Measurements from ENCODE around the gene BST1.

BST1 gene

DNA sequence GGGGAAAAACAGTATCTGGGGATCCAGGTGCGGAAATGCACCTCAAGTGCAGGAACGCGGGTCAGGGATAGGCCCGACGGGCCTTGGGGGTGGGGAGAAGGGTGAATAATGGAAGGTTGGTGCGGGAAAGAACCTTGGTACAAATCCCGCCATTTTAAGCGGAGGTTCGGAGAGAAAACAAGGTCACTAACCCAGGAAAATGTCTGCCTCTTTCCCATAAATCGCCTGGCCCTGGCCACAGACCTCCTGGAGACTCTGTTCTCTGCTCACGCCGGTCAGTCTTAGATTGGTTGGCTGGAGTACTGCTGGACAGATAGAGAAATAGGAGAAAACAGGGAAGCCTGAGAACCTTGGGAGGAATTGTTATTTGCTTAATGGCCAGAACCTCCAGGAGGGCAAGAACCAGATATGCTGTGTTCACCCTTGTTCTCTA lies 46.8 kb upstream of the BST1 start:
- Histone ChIP-seq H3K9me3 (ENCODE audit: control extremely low read depth in 1 of 5, control insufficient read depth in 4 of 5, insufficient read depth in 2 of 5, low read depth in 1 of 5, low read length in 4 of 5) (no peaks in the 10 kb centered on the region), H3K4me1 (ENCODE audit: control extremely low read depth in 1 of 4, control insufficient read depth in 4 of 4, insufficient read depth in 4 of 4, low read length in 3 of 4) (peaks cover 18 to 58% (median 36%) of the 10 kb centered on the region in 4 experiments), H3K27me3 (replicated peaks in 2 of 5; ENCODE audit: control insufficient read depth in 4 of 5, insufficient read depth in 5 of 5, low read length in 4 of 5) (no peaks in the 10 kb centered on the region), H3K36me3 (ENCODE audit: control insufficient read depth in 4 of 4, insufficient read depth in 4 of 4, low read length in 3 of 4) (peaks cover 0 to 2% (median 0%) of the 10 kb centered on the region in 4 experiments), H3K4me3 (ENCODE audit: control insufficient read depth in 1 of 7, extremely low read depth in 1 of 7, insufficient read depth in 4 of 7, low read depth in 2 of 7, low read length in 6 of 7) (peak overlapping the region in 6 of 7 experiments; percentile 21 to 92 (median 81)), H3K27ac (ENCODE audit: insufficient read depth in 1 of 2, low read depth in 1 of 2, low read length in 2 of 2, poor library complexity in 1 of 2, severe bottlenecking in 2 of 2) (peak overlapping the region; percentile 77 to 93)
- ChIA-PET CTCF (interaction anchor here (1.0 to 2.0 kb wide), 5 partner anchors 8 to 47 kb away, joined by 3 to 6 read pairs (median 4); partner anchors contain the start of genes BST1 and FAM200B), POLR2A (interaction anchor here (0.8 kb wide), 1 partner anchor 25 kb away, joined by 3 read pairs; no protein-coding TSS in a partner anchor)
- DNase-seq = no peak
- 92% methylated on average over 12 of the region's 12 CpGs for WGBS (ENCODE audit: insufficient coverage)

GRCh38 chr4:15657366-15657765 lies 45.5 kb upstream of the BST1 start:
- Histone ChIP-seq H3K36me3 (ENCODE audit: control insufficient read depth in 4 of 4, insufficient read depth in 4 of 4, low read length in 3 of 4) (peaks cover 0 to 2% (median 0%) of the 10 kb centered on the region in 4 experiments), H3K9me3 (ENCODE audit: control extremely low read depth in 1 of 5, control insufficient read depth in 4 of 5, insufficient read depth in 2 of 5, low read depth in 1 of 5, low read length in 4 of 5) (no peaks in the 10 kb centered on the region), H3K27me3 (replicated peaks in 2 of 5; ENCODE audit: control insufficient read depth in 4 of 5, insufficient read depth in 5 of 5, low read length in 4 of 5) (no peaks in the 10 kb centered on the region), H3K4me3 (ENCODE audit: control insufficient read depth in 1 of 7, extremely low read depth in 1 of 7, insufficient read depth in 4 of 7, low read depth in 2 of 7, low read length in 6 of 7) (peak overlapping the region in 1 of 7 experiments; percentile 71), H3K4me1 (ENCODE audit: control extremely low read depth in 1 of 4, control insufficient read depth in 4 of 4, insufficient read depth in 4 of 4, low read length in 3 of 4) (peaks cover 18 to 46% (median 29%) of the 10 kb centered on the region in 4 experiments), H3K27ac (ENCODE audit: insufficient read depth in 1 of 2, low read depth in 1 of 2, low read length in 2 of 2, poor library complexity in 1 of 2, severe bottlenecking in 2 of 2) (no peak overlapping the region)
- ChIA-PET CTCF (interaction anchor here (1.1 to 2.0 kb wide), 3 partner anchors 10 to 24 kb away, joined by 4 to 6 read pairs (median 6); partner anchors contain the start of gene FAM200B), POLR2A (interaction anchor here (0.5 kb wide), 1 partner anchor 18 kb away, joined by 3 read pairs; no protein-coding TSS in a partner anchor)
- no peak for DNase-seq

DNA sequence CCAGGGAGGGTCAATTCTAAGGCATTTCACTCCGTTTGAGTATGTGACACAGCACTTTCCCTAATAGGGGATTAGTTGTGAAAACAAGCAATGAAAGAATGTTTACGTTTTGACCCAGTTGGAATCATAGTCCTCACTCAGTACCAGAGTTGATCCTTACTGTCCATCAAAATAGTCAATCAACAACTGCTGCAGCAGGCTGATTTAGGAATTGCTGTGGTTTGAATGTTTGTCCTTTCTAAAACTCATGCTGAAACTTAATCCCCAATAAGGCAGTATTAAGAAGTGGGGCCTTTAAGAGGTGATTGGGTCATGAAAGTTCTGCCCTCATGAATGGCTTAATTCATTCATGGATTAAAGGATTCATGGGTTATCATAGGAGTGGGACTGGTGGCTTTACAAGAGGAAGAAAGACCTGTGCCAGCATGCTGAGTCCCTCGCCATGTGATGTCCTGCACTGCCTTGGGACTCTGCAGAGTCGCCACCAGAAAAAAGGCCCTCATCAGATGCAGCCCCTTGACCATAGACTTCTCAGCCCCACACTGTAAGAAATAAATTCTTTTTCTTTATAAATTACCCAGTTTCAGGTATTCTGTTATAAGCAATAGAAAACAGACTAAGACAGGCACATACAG lies 44.6 kb upstream of the BST1 start:
- H3K9me3 ChIP-seq (ENCODE audit: control extremely low read depth in 1 of 5, control insufficient read depth in 4 of 5, insufficient read depth in 2 of 5, low read depth in 1 of 5, low read length in 4 of 5) = no peaks in the 10 kb centered on the region
- CTCF ChIA-PET = interaction anchor here (1.9 to 2.0 kb wide), 2 partner anchors 9 to 23 kb away, joined by 6 read pairs; partner anchors contain the start of gene FAM200B
- no peaks in the 10 kb centered on the region for H3K27me3 ChIP-seq (replicated peaks in 2 of 5; ENCODE audit: control insufficient read depth in 4 of 5, insufficient read depth in 5 of 5, low read length in 4 of 5)
- 100% methylated on average over 1 of the region's 4 CpGs for WGBS (ENCODE audit: insufficient coverage)
- peak overlapping the region in 1 of 7 experiments; percentile 71 for H3K4me3 ChIP-seq (ENCODE audit: control insufficient read depth in 1 of 7, extremely low read depth in 1 of 7, insufficient read depth in 4 of 7, low read depth in 2 of 7, low read length in 6 of 7)
- peaks cover 14 to 37% (median 24%) of the 10 kb centered on the region in 4 experiments for H3K4me1 ChIP-seq (ENCODE audit: control extremely low read depth in 1 of 4, control insufficient read depth in 4 of 4, insufficient read depth in 4 of 4, low read length in 3 of 4)
- H3K36me3 ChIP-seq (ENCODE audit: control insufficient read depth in 4 of 4, insufficient read depth in 4 of 4, low read length in 3 of 4) = peaks cover 0 to 2% (median 0%) of the 10 kb centered on the region in 4 experiments
- no peak overlapping the region for H3K27ac ChIP-seq (ENCODE audit: insufficient read depth in 1 of 2, low read depth in 1 of 2, low read length in 2 of 2, poor library complexity in 1 of 2, severe bottlenecking in 2 of 2)
- POLR2A ChIA-PET = interaction anchor here (0.5 kb wide), 1 partner anchor 17 kb away, joined by 3 read pairs; no protein-coding TSS in a partner anchor
- no peak for DNase-seq

DNA sequence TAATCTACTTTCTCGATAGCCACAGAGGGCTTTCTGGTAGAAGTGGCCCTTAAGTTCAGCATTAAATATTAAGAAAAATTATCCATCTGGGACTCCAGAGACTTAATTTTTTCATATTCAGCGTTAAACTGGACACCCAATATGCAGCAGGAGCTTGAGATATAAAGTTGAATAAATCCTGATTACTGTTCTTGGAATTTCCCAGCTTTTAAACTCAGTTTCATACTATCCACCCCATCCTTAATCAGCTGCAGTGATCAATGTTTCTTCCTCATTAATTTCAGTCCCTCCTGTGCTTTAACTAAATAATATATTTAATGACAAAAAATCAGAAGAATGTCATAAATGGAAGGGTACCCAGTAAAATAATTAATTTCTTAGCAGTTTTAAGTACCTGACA lies 44.1 kb upstream of the BST1 start:
- CTCF ChIA-PET = no interaction called here
- Histone ChIP-seq H3K9me3 (ENCODE audit: control extremely low read depth in 1 of 5, control insufficient read depth in 4 of 5, insufficient read depth in 2 of 5, low read depth in 1 of 5, low read length in 4 of 5) (no peaks in the 10 kb centered on the region), H3K27ac (ENCODE audit: insufficient read depth in 1 of 2, low read depth in 1 of 2, low read length in 2 of 2, poor library complexity in 1 of 2, severe bottlenecking in 2 of 2) (no peak overlapping the region), H3K36me3 (ENCODE audit: control insufficient read depth in 4 of 4, insufficient read depth in 4 of 4, low read length in 3 of 4) (peaks cover 0 to 2% (median 0%) of the 10 kb centered on the region in 4 experiments), H3K27me3 (replicated peaks in 2 of 5; ENCODE audit: control insufficient read depth in 4 of 5, insufficient read depth in 5 of 5, low read length in 4 of 5) (no peaks in the 10 kb centered on the region), H3K4me1 (ENCODE audit: control extremely low read depth in 1 of 4, control insufficient read depth in 4 of 4, insufficient read depth in 4 of 4, low read length in 3 of 4) (peaks cover 12 to 31% (median 19%) of the 10 kb centered on the region in 4 experiments), H3K4me3 (ENCODE audit: control insufficient read depth in 1 of 7, extremely low read depth in 1 of 7, insufficient read depth in 4 of 7, low read depth in 2 of 7, low read length in 6 of 7) (peak overlapping the region in 1 of 7 experiments; percentile 71)
- WGBS (ENCODE audit: insufficient coverage) = 100% methylated on average over 1 of the region's 2 CpGs
- DNase-seq = no peak
- POLR2A ChIA-PET = no interaction called here

DNA sequence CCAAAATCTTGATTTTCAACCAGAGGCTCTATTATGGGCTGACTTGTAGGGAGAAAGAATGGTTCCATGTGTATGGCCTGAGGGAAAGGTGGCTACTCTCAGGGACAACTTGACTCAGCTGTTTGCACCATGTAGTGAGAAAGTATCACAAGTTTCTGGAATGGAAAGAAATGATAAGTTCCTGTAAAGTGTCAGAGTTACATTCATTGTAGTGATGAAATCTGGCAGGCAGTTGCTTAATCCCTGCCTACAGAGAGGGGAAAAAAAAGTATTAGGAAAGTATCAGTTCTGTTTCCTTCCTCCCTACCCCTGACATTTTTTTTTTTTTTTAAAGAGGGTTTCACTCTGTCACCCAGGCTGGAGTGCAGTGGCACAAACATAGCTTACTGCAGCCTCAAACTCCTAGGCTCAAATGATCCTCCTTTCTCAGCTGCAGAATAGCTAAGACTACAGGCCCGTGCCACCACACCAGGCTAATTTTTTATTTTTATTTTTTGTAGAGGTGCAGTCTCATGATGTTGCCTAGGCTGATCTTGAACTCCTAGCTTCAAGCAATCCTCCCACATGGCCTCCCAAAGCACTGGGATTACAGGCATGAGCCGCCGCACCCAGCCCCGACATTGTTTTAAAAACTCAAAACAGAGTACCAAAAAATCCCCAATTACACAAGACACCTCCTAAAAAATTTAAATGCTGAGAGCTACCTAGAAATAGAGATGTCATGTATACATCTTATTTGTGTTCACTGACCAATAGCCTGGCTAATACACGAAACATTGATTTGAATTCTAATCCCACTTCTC lies 42.9 kb upstream of the BST1 start:
- Histone ChIP-seq H3K27me3 (replicated peaks in 2 of 5; ENCODE audit: control insufficient read depth in 4 of 5, insufficient read depth in 5 of 5, low read length in 4 of 5) (no peaks in the 10 kb centered on the region), H3K27ac (ENCODE audit: insufficient read depth in 1 of 2, low read depth in 1 of 2, low read length in 2 of 2, poor library complexity in 1 of 2, severe bottlenecking in 2 of 2) (no peak overlapping the region), H3K36me3 (ENCODE audit: control insufficient read depth in 4 of 4, insufficient read depth in 4 of 4, low read length in 3 of 4) (peaks cover 0 to 2% (median 0%) of the 10 kb centered on the region in 4 experiments), H3K4me1 (ENCODE audit: control extremely low read depth in 1 of 4, control insufficient read depth in 4 of 4, insufficient read depth in 4 of 4, low read length in 3 of 4) (peaks cover 8 to 25% (median 14%) of the 10 kb centered on the region in 4 experiments), H3K4me3 (ENCODE audit: control insufficient read depth in 1 of 7, extremely low read depth in 1 of 7, insufficient read depth in 4 of 7, low read depth in 2 of 7, low read length in 6 of 7) (peak overlapping the region in 2 of 7 experiments; percentile 24 to 71), H3K9me3 (ENCODE audit: control extremely low read depth in 1 of 5, control insufficient read depth in 4 of 5, insufficient read depth in 2 of 5, low read depth in 1 of 5, low read length in 4 of 5) (no peaks in the 10 kb centered on the region)
- ChIA-PET POLR2A (interaction anchor here (0.6 kb wide), 1 partner anchor 21 kb away, joined by 3 read pairs; the partner anchor contains the start of gene FAM200B), CTCF (interaction anchor here (1.7 kb wide), 1 partner anchor 13 kb away, joined by 5 read pairs; no protein-coding TSS in a partner anchor)
- WGBS (ENCODE audit: insufficient coverage) = no CpG with 5 or more reads among the region's 5 CpGs
- peak in 2 of 3 donors; percentile 47 to 52 for DNase-seq

DNA sequence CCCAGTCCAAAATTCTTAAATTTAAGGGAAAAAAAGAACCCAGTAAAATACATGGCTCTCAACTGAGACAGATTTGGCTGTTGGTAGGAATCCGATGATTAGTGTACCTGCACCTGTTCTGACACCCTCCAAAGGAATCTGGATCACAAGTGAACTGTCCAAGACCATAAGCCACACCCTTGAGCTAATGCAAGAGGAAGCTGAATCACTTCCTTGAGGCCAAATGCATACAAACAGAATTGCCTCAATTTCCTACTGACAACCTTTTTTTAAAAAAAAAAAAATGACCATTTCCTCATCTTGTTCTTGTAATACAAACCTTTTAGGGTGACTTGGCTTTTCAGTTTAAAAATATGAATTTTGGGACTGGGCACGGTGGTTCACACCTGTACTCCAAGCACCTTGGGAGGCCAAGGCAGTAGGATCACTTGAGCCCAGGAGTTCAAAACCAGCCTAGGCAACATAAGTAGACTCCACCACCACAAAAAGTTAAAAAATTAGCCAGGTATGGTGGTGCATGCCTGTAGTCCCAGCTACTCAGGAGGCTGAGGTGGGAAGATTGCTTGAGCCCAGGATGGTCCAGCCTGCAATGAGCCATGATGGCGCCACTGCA lies 37.0 kb upstream of the BST1 start:
- H3K4me3 ChIP-seq (ENCODE audit: control insufficient read depth in 1 of 7, extremely low read depth in 1 of 7, insufficient read depth in 4 of 7, low read depth in 2 of 7, low read length in 6 of 7) = no peak overlapping the region
- DNase-seq = peak in 2 of 3 donors; percentile 28 to 44
- H3K9me3 ChIP-seq (ENCODE audit: control extremely low read depth in 1 of 5, control insufficient read depth in 4 of 5, insufficient read depth in 2 of 5, low read depth in 1 of 5, low read length in 4 of 5) = no peaks in the 10 kb centered on the region
- no peak overlapping the region for H3K27ac ChIP-seq (ENCODE audit: insufficient read depth in 1 of 2, low read depth in 1 of 2, low read length in 2 of 2, poor library complexity in 1 of 2, severe bottlenecking in 2 of 2)
- peaks cover 4 to 17% (median 13%) of the 10 kb centered on the region in 4 experiments for H3K4me1 ChIP-seq (ENCODE audit: control extremely low read depth in 1 of 4, control insufficient read depth in 4 of 4, insufficient read depth in 4 of 4, low read length in 3 of 4)
- H3K27me3 ChIP-seq (replicated peaks in 2 of 5; ENCODE audit: control insufficient read depth in 4 of 5, insufficient read depth in 5 of 5, low read length in 4 of 5) = no peaks in the 10 kb centered on the region
- WGBS (ENCODE audit: insufficient coverage) = 75% methylated on average over 1 of the region's 3 CpGs
- peaks cover 0 to 3% (median 0%) of the 10 kb centered on the region in 4 experiments for H3K36me3 ChIP-seq (ENCODE audit: control insufficient read depth in 4 of 4, insufficient read depth in 4 of 4, low read length in 3 of 4)
- ChIA-PET CTCF (interaction anchor here (1.8 kb wide), 1 partner anchor 9 kb away, joined by 6 read pairs; no protein-coding TSS in a partner anchor), POLR2A (no interaction called here)
